SK-N-SH (cell line): ENCODE results near the gene FBXO47.

Experiments used
- CTCF ChIP-seq: fragments of 200-600 bp; sonication (generic); IDR thresholded peaks from 2 replicates; pipeline ENCODE4 v1.6.1; 2017; ENCODE audit warnings: antibody characterized with exemption, mild to moderate bottlenecking, moderate library complexity
- EZH2phosphoT487 ChIP-seq: fragments of 200-600 bp; sonication (generic); IDR thresholded peaks from 2 replicates; pipeline ENCODE4 v1.6.1; 2017; ENCODE audit warnings: low read depth, mixed run types, mild to moderate bottlenecking, antibody characterized with exemption, moderate library complexity, borderline replicate concordance
- FOXM1 ChIP-seq: IDR thresholded peaks from 2 replicates; pipeline ENCODE4 v1.4.0; 2012; ENCODE audit warnings: low read depth, mild to moderate bottlenecking
- MAX ChIP-seq: IDR thresholded peaks from 2 replicates; pipeline ENCODE4 v1.4.0; 2012; ENCODE audit warnings: low read depth
- RAD21 ChIP-seq: IDR thresholded peaks from 2 replicates; pipeline ENCODE4 v1.6.1; 2012; ENCODE audit warnings: mild to moderate bottlenecking, low read length
- REST ChIP-seq: IDR thresholded peaks from 2 replicates; pipeline ENCODE4 v1.6.1; 2012; ENCODE audit warnings: mild to moderate bottlenecking, low read depth, low read length, moderate library complexity
- SIN3A ChIP-seq: IDR thresholded peaks from 2 replicates; pipeline ENCODE4 v1.6.1; 2012; ENCODE audit warnings: low read depth, mild to moderate bottlenecking, low read length, moderate library complexity, borderline replicate concordance
- TAF1 ChIP-seq: IDR thresholded peaks from 2 replicates; pipeline ENCODE4 v1.6.1; 2012; ENCODE audit warnings: low read depth, mild to moderate bottlenecking, low read length, moderate library complexity, borderline replicate concordance
- ZBTB33 ChIP-seq: IDR thresholded peaks from 2 replicates; pipeline ENCODE4 v1.4.0; 2012; ENCODE audit warnings: low read depth, borderline replicate concordance

- TF ChIP-seq MAX (no peak), CTCF (no peak), TAF1 (no peak), REST (no peak), SIN3A (no peak), ZBTB33 (no peak), EZH2phosphoT487 (no peak), RAD21 (no peak), FOXM1 (no peak)
Measured at GRCh38 chr17:38916771-38917170, 50.4 kb downstream of the FBXO47 start.
